Ishikawa (cell line): ENCODE measurements around the gene SH2B3.

Experiments
- EP300 ChIP-seq: IDR thresholded peaks from 2 replicates; pipeline ENCODE4 v1.6.1; 2012; ENCODE audit warnings: borderline replicate concordance
- FOXM1 ChIP-seq: IDR thresholded peaks from 2 replicates; pipeline ENCODE4 v1.6.1; 2012; ENCODE audit warnings: low read depth, borderline replicate concordance
- MAX ChIP-seq: IDR thresholded peaks from 2 replicates; pipeline ENCODE4 v1.6.1; 2012
- REST ChIP-seq: IDR thresholded peaks from 2 replicates; pipeline ENCODE4 v1.6.1; 2012; ENCODE audit warnings: low read depth, mild to moderate bottlenecking
- TAF1 ChIP-seq: IDR thresholded peaks from 2 replicates; pipeline ENCODE4 v1.6.1; 2012; ENCODE audit warnings: low read depth, mild to moderate bottlenecking
- YY1 ChIP-seq: IDR thresholded peaks from 2 replicates; pipeline ENCODE4 v1.6.1; 2012; ENCODE audit warnings: low read depth
- ZBTB7A ChIP-seq: IDR thresholded peaks from 2 replicates; pipeline ENCODE4 v1.6.1; 2012; ENCODE audit warnings: low read depth

- TF ChIP-seq TAF1: no peak
- no peak for TF ChIP-seq ZBTB7A
- no peak for TF ChIP-seq EP300
- TF ChIP-seq REST: no peak
- TF ChIP-seq MAX: 0 out of 2 replicates have a peak, but pooled peaks have one; percentile 10
- TF ChIP-seq FOXM1: no peak
- no peak for TF ChIP-seq YY1
Observed at GRCh38 chr12:111413442-111414086, 7.8 kb downstream of the SH2B3 start.
